Immature natural killer cell (primary cell): ENCODE data around the gene MTG1. TPM values are rescaled to one million over a fixed set of nuclear protein-coding genes. Genes with fewer than 3 reads are reported as not detected.

Experiments used
- DNase-seq, 3 donors: peaks; one replicate each; pipeline ENCODE4 v3.0.0; 2022; ENCODE audit warnings: mixed read lengths in 1 of 3
- H3K27ac Mint-ChIP-seq, 6 donors: one replicate each; pipeline ENCODE4 v1.8.0; 2020; ENCODE audit warnings: mixed read lengths in 6 of 6, mild to moderate bottlenecking in 5 of 6, inconsistent platforms in 4 of 6, moderate library complexity in 3 of 6
- H3K27me3 Mint-ChIP-seq, 3 donors: one replicate each; pipeline ENCODE4 v1.8.0; 2020 to 2021; ENCODE audit warnings: low read depth in 3 of 3, mild to moderate bottlenecking in 3 of 3, mixed read lengths in 3 of 3, moderate library complexity in 3 of 3, inconsistent platforms in 1 of 3
- H3K36me3 Mint-ChIP-seq, 3 donors: one replicate each; pipeline ENCODE4 v1.8.0; 2020; ENCODE audit warnings: mixed read lengths in 3 of 3, inconsistent platforms in 2 of 3, mild to moderate bottlenecking in 2 of 3
- H3K4me1 Mint-ChIP-seq, 2 donors: one replicate each; pipeline ENCODE4 v1.8.0; 2020; ENCODE audit warnings: inconsistent platforms in 2 of 2, mild to moderate bottlenecking in 2 of 2, mixed read lengths in 2 of 2, moderate library complexity in 1 of 2
- H3K4me3 Mint-ChIP-seq, 5 donors: one replicate each; pipeline ENCODE4 v1.8.0; 2020; ENCODE audit warnings: mild to moderate bottlenecking in 5 of 5, mixed read lengths in 5 of 5, inconsistent platforms in 3 of 5, moderate library complexity in 3 of 5
- H3K9me3 Mint-ChIP-seq, 6 donors: one replicate each; pipeline ENCODE4 v1.8.0; 2020; ENCODE audit warnings: mild to moderate bottlenecking in 6 of 6, mixed read lengths in 6 of 6, inconsistent platforms in 4 of 6, moderate library complexity in 3 of 6
- polyA plus RNA-seq, 3 donors: library from polyadenylated mRNA; unstranded; fragments of 300-500 nt; fragmentation: Illumina TruSeq; gene quantifications; one replicate each; pipeline ENCODE4 v1.2.3, GENCODE V29; 2021

The MTG1 gene
- polyA plus RNA-seq = 10 to 100 TPM; 45.5 to 60.3 (median 58.3) TPM

GRCh38 chr10:133394064-133394663, at the start of gene MTG1:
Gene MTG1, plus strand, starts transcription at chr10:133394157. Its CDS starts 64 bp downstream, at chr10:133394221.
- DNase-seq = peak; percentile 93 to 94 (median 93)
- peak within 1 kb of the TSS; percentile 90 to 93 (median 91) for H3K4me3 Mint-ChIP-seq
- peaks cover 48 to 52% of the 10 kb centered on the region in 2 donors for H3K4me1 Mint-ChIP-seq

GRCh38 chr10:133344236-133344635, 49.7 kb upstream of the MTG1 start:
- Mint-ChIP-seq H3K27ac (no peak overlapping the region), H3K27me3 (peaks cover 8 to 21% (median 9%) of the 10 kb centered on the region in 3 donors)

More at GRCh38 chr10:133394064-133394663, at the start of gene MTG1:
- H3K9me3 Mint-ChIP-seq = no peaks in the 10 kb centered on the region
- H3K27me3 Mint-ChIP-seq = peaks cover 2 to 10% (median 9%) of the 10 kb centered on the region in 3 donors
- peaks cover 0 to 6% (median 0%) of the 10 kb centered on the region in 3 donors for H3K36me3 Mint-ChIP-seq
- peak within 1 kb of the TSS; percentile 75 to 96 (median 91) for H3K27ac Mint-ChIP-seq

GRCh38 chr10:133346413-133346812, 47.5 kb upstream of the MTG1 start:
- Mint-ChIP-seq H3K4me3 (no peak overlapping the region), H3K36me3 (no peaks in the 10 kb centered on the region), H3K9me3 (no peaks in the 10 kb centered on the region), H3K4me1 (no peaks in the 10 kb centered on the region), H3K27me3 (peaks cover 6 to 23% (median 9%) of the 10 kb centered on the region in 3 donors), H3K27ac (no peak overlapping the region)
- DNase-seq = no peak

More at GRCh38 chr10:133344236-133344635, 49.7 kb upstream of the MTG1 start:
- H3K36me3 Mint-ChIP-seq = no peaks in the 10 kb centered on the region
- DNase-seq = no peak
- H3K9me3 Mint-ChIP-seq = no peaks in the 10 kb centered on the region
- no peak overlapping the region for H3K4me3 Mint-ChIP-seq
- no peaks in the 10 kb centered on the region for H3K4me1 Mint-ChIP-seq

- Mint-ChIP-seq H3K9me3 (no peaks in the 10 kb centered on the region), H3K27ac (no peak overlapping the region), H3K4me3 (no peak overlapping the region), H3K4me1 (no peaks in the 10 kb centered on the region), H3K36me3 (no peaks in the 10 kb centered on the region), H3K27me3 (peaks cover 4 to 13% (median 8%) of the 10 kb centered on the region in 3 donors)
- no peak for DNase-seq
These were observed 46.0 kb upstream of the MTG1 start for GRCh38 chr10:133347710-133348517.

GRCh38 chr10:133349160-133349568, 44.8 kb upstream of the MTG1 start:
- Mint-ChIP-seq H3K9me3 (no peaks in the 10 kb centered on the region), H3K4me3 (no peak overlapping the region), H3K27me3 (peaks cover 2 to 9% (median 8%) of the 10 kb centered on the region in 3 donors), H3K27ac (no peak overlapping the region), H3K4me1 (no peaks in the 10 kb centered on the region), H3K36me3 (no peaks in the 10 kb centered on the region)
- no peak for DNase-seq

- Mint-ChIP-seq H3K4me3 (no peak overlapping the region), H3K27ac (no peak overlapping the region), H3K4me1 (no peaks in the 10 kb centered on the region), H3K27me3 (peaks cover 2 to 8% (median 5%) of the 10 kb centered on the region in 3 donors), H3K36me3 (no peaks in the 10 kb centered on the region), H3K9me3 (no peaks in the 10 kb centered on the region)
- no peak for DNase-seq
These were observed 44.4 kb upstream of the MTG1 start for GRCh38 chr10:133349577-133350011.

GRCh38 chr10:133350283-133350949, 43.5 kb upstream of the MTG1 start:
- no peak overlapping the region for H3K4me3 Mint-ChIP-seq
- H3K36me3 Mint-ChIP-seq = no peaks in the 10 kb centered on the region
- DNase-seq = no peak
- no peak overlapping the region for H3K27ac Mint-ChIP-seq
- H3K9me3 Mint-ChIP-seq = no peaks in the 10 kb centered on the region
- H3K4me1 Mint-ChIP-seq = no peaks in the 10 kb centered on the region
- peaks cover 2 to 8% (median 5%) of the 10 kb centered on the region in 3 donors for H3K27me3 Mint-ChIP-seq

- no peaks in the 10 kb centered on the region for H3K36me3 Mint-ChIP-seq
- H3K9me3 Mint-ChIP-seq = no peaks in the 10 kb centered on the region
- H3K27me3 Mint-ChIP-seq = peaks cover 2 to 3% (median 3%) of the 10 kb centered on the region in 3 donors
- no peak for DNase-seq
- H3K27ac Mint-ChIP-seq = no peak overlapping the region
- no peaks in the 10 kb centered on the region for H3K4me1 Mint-ChIP-seq
- no peak overlapping the region for H3K4me3 Mint-ChIP-seq
These were observed 43.0 kb upstream of the MTG1 start for GRCh38 chr10:133350950-133351329.

- H3K4me3 Mint-ChIP-seq = no peak overlapping the region
- H3K27ac Mint-ChIP-seq = no peak overlapping the region
- H3K27me3 Mint-ChIP-seq = peaks cover 0 to 2% (median 2%) of the 10 kb centered on the region in 3 donors
- H3K36me3 Mint-ChIP-seq = no peaks in the 10 kb centered on the region
- H3K4me1 Mint-ChIP-seq = peaks cover 0 to 2% of the 10 kb centered on the region in 2 donors
- no peaks in the 10 kb centered on the region for H3K9me3 Mint-ChIP-seq
- no peak for DNase-seq
These were observed 42.3 kb upstream of the MTG1 start for GRCh38 chr10:133351408-133352318.

GRCh38 chr10:133353202-133353959, 40.6 kb upstream of the MTG1 start:
- Mint-ChIP-seq H3K4me3 (no peak overlapping the region), H3K9me3 (no peaks in the 10 kb centered on the region), H3K27ac (no peak overlapping the region), H3K36me3 (no peaks in the 10 kb centered on the region), H3K4me1 (peaks cover 0 to 4% of the 10 kb centered on the region in 2 donors), H3K27me3 (peaks cover 0 to 2% (median 2%) of the 10 kb centered on the region in 3 donors)
- no peak for DNase-seq

GRCh38 chr10:133353988-133354605, 39.9 kb upstream of the MTG1 start:
- Mint-ChIP-seq H3K4me1 (peaks cover 0 to 4% of the 10 kb centered on the region in 2 donors), H3K36me3 (no peaks in the 10 kb centered on the region), H3K27me3 (peaks cover 0 to 2% (median 2%) of the 10 kb centered on the region in 3 donors), H3K4me3 (no peak overlapping the region), H3K9me3 (no peaks in the 10 kb centered on the region), H3K27ac (no peak overlapping the region)
- DNase-seq = no peak

GRCh38 chr10:133354672-133355240, 39.2 kb upstream of the MTG1 start:
- Mint-ChIP-seq H3K27ac (no peak overlapping the region), H3K36me3 (no peaks in the 10 kb centered on the region), H3K9me3 (no peaks in the 10 kb centered on the region), H3K4me3 (no peak overlapping the region), H3K4me1 (peaks cover 0 to 4% of the 10 kb centered on the region in 2 donors), H3K27me3 (no peaks in the 10 kb centered on the region)
- DNase-seq = no peak
